HepG2 (cell line): ENCODE results near the gene ELK1. TPM values are rescaled to one million over a fixed set of nuclear protein-coding genes. Genes with fewer than 3 reads are reported as not detected.

Source experiments
- DNMT1 ChIP-seq: sonication (generic); formaldehyde crosslinking; IDR thresholded peaks from 2 replicates; pipeline ENCODE4 v1.5.1; 2020; ENCODE audit warnings: mild to moderate bottlenecking, missing genetic modification reagents
- GATAD1 ChIP-seq: IDR thresholded peaks from 2 replicates; pipeline ENCODE4 v1.6.1; 2016; ENCODE audit warnings: missing genetic modification reagents, missing compliant biosample characterization
- HMGXB3 ChIP-seq: sonication (generic); formaldehyde crosslinking; IDR thresholded peaks from 2 replicates; pipeline ENCODE4 v1.4.0; 2020; ENCODE audit warnings: missing genetic modification reagents, borderline replicate concordance
- IRF1 ChIP-seq: sonication (generic); formaldehyde crosslinking; IDR thresholded peaks from 2 replicates; pipeline ENCODE4 v1.4.0; 2020; ENCODE audit warnings: low read depth, mild to moderate bottlenecking, missing genetic modification reagents
- KDM3A ChIP-seq: IDR thresholded peaks from 2 replicates; pipeline ENCODE4 v1.6.1; 2018; ENCODE audit warnings: low read depth, missing compliant biosample characterization
- KDM4B ChIP-seq: sonication (generic); formaldehyde crosslinking; IDR thresholded peaks from 2 replicates; pipeline ENCODE4 v1.4.0; 2020; ENCODE audit warnings: missing genetic modification reagents
- PAX8 ChIP-seq: sonication (generic); formaldehyde crosslinking; IDR thresholded peaks from 2 replicates; pipeline ENCODE4 v1.8.0; 2022; ENCODE audit warnings: mild to moderate bottlenecking, missing genetic modification reagents, borderline replicate concordance
- PBX2 ChIP-seq: IDR thresholded peaks from 2 replicates; pipeline ENCODE4 v1.6.1; 2016; ENCODE audit warnings: control low read depth
- ZBTB1 ChIP-seq: sonication (generic); formaldehyde crosslinking; IDR thresholded peaks from 2 replicates; pipeline ENCODE4 v1.4.0; 2020; ENCODE audit warnings: missing genetic modification reagents, borderline replicate concordance
- ZNF407 ChIP-seq: sonication (generic); formaldehyde crosslinking; IDR thresholded peaks from one replicate; pipeline ENCODE4 v1.5.1; 2020; ENCODE audit warnings: mild to moderate bottlenecking, missing genetic modification reagents; ENCODE audit errors: not compliant biosample characterization
- ZNF503 ChIP-seq: sonication (generic); formaldehyde crosslinking; IDR thresholded peaks from 2 replicates; pipeline ENCODE4 v1.4.0; 2020; ENCODE audit warnings: missing genetic modification reagents
- polyA plus RNA-seq, 8 experiments: library from polyadenylated mRNA; depleted of rRNA in 3 of 8; stranded (reverse) in 7 of 8; unstranded in 1 of 8; fragments of >200 nt; fragmentation: Illumina TruSeq in 4 of 8; extraction: Trizol in 4 of 8; gene quantifications; 2 replicates each; pipeline versions ENCODE4 v1.2.1 to v1.2.3, GENCODE V29; 2011 to 2016; ENCODE audit warnings: low read depth in 4 of 8, missing spikeins in 1 of 8, mixed read lengths in 1 of 8; ENCODE audit not compliant: insufficient read depth in 1 of 8
- total RNA-seq, 5 experiments: library from RNA; depleted of rRNA; stranded (reverse); fragments of >200 nt; fragmentation: Illumina TruSeq; extraction: Trizol; gene quantifications; 2 replicates each; pipeline ENCODE4 v1.2.3, GENCODE V29; 2016; ENCODE audit warnings: low read depth in 1 of 5

ELK1 gene
- total and polyA plus RNA-seq, 2 of the 13 experiments (the other 11 are each of a cell fraction or from before 2014, with no cell fraction given) = 4.3 to 7.2 TPM

GRCh38 chrX:47619486-47620302, 30.7 kb downstream of the ELK1 start, which contains the start of gene SYN1 (continued):
- TF ChIP-seq DNMT1 (CRISPR knock-in tag) (no peak), KDM4B (no peak), ZNF407 (CRISPR knock-in tag) (peak; percentile 45), HMGXB3 (CRISPR knock-in tag) (0 out of 2 replicates have a peak, but pooled peaks have one; percentile 38), PAX8 (no peak), PBX2 (CRISPR knock-in tag) (no peak), KDM3A (CRISPR knock-in tag) (no peak), ZNF503 (CRISPR knock-in tag) (no peak), IRF1 (CRISPR knock-in tag) (no peak), ZBTB1 (CRISPR knock-in tag) (no peak), GATAD1 (CRISPR knock-in tag) (no peak)
